Osteoblast (primary cell): Measurements from ENCODE around the gene BAIAP2. TPM values are rescaled to one million over a fixed set of nuclear protein-coding genes. Genes with fewer than 3 reads are reported as not detected.
A peak's percentile ranks its signal among the peaks of the same experiment; 100 is the strongest.
"Not testable (repeated sequence)": the region's sequence is repeated elsewhere in the genome, so short reads cannot be mapped to it uniquely, and the experiment has no call there.

ENCODE experiments used
- DNase-seq: peaks from one replicate; pipeline ENCODE4 v3.0.0; 2011; ENCODE audit warnings: low spot score, mixed read lengths; ENCODE audit not compliant: insufficient read length; ENCODE audit errors: missing footprints
- H2AFZ ChIP-seq: 2 replicates; pipeline ENCODE4 v1.6.0; 2011; ENCODE audit warnings: mild to moderate bottlenecking, low read length
- H3K27ac ChIP-seq: 2 replicates; pipeline ENCODE4 v1.5.1; 2011; ENCODE audit warnings: mild to moderate bottlenecking, low read depth, low read length, moderate library complexity
- H3K27me3 ChIP-seq: 2 replicates; pipeline ENCODE4 v1.6.0; 2012; ENCODE audit warnings: mild to moderate bottlenecking, control low read depth, inconsistent platforms, low read length, moderate library complexity; ENCODE audit not compliant: insufficient read depth
- H3K36me3 ChIP-seq: 2 replicates; pipeline ENCODE4 v1.5.1; 2011; ENCODE audit warnings: mild to moderate bottlenecking, low read length, control low read depth, moderate library complexity; ENCODE audit not compliant: insufficient read depth
- H3K4me1 ChIP-seq: 2 replicates; pipeline ENCODE4 v1.5.1; 2011; ENCODE audit warnings: mild to moderate bottlenecking, low read length, control low read depth, moderate library complexity; ENCODE audit not compliant: insufficient read depth
- H3K4me2 ChIP-seq: 2 replicates; pipeline ENCODE4 v1.6.0; 2011; ENCODE audit warnings: mild to moderate bottlenecking, low read length; ENCODE audit not compliant: insufficient read depth
- H3K4me3 ChIP-seq: fragments of 200-600 bp; sonication (generic); 3 replicates; pipeline ENCODE4 v1.5.1; 2012; ENCODE audit warnings: mild to moderate bottlenecking, low read length, inconsistent platforms; ENCODE audit not compliant: insufficient read depth
- H3K79me2 ChIP-seq: 2 replicates; pipeline ENCODE4 v1.6.0; 2012; ENCODE audit warnings: mild to moderate bottlenecking, low read length, control low read depth, inconsistent platforms; ENCODE audit not compliant: insufficient read depth
- H3K9me3 ChIP-seq: 2 replicates; pipeline ENCODE4 v1.5.1; 2011; ENCODE audit warnings: low read depth, low read length, control low read depth
- H4K20me1 ChIP-seq: 2 replicates; pipeline ENCODE4 v1.6.0; 2012; ENCODE audit warnings: mild to moderate bottlenecking, low read length, control low read depth; ENCODE audit not compliant: insufficient read depth
- CTCF ChIP-seq: IDR thresholded peaks from 2 replicates; pipeline ENCODE4 v1.5.1; 2011; ENCODE audit warnings: mild to moderate bottlenecking, low read depth, low read length, moderate library complexity; ENCODE audit errors: extremely low read depth
- total RNA-seq: library from RNA; depleted of rRNA; stranded (reverse); fragments of >200 nt; gene quantifications from 2 replicates; pipeline ENCODE4 v1.2.3, GENCODE V29; 2012

BAIAP2 gene
- total RNA-seq, 1 donor: 15.6 TPM

GRCh38 chr17:81151278-81151677 is 116.3 kb downstream of the BAIAP2 start:
- H3K79me2 ChIP-seq: no peaks in the 10 kb centered on the region
- no peaks in the 10 kb centered on the region for H3K9me3 ChIP-seq
- no peak overlapping the region for H2AFZ ChIP-seq
- H3K27me3 ChIP-seq: no peaks in the 10 kb centered on the region
- H3K4me3 ChIP-seq: no peak overlapping the region
- H3K36me3 ChIP-seq: no peaks in the 10 kb centered on the region
- no peaks in the 10 kb centered on the region for H3K4me1 ChIP-seq
- TF ChIP-seq CTCF: no peak
- no peak overlapping the region for H3K27ac ChIP-seq
- no peak for DNase-seq
- H3K4me2 ChIP-seq: no peak overlapping the region
- H4K20me1 ChIP-seq: no peaks in the 10 kb centered on the region

GRCh38 chr17:81152288-81152828 is 117.4 kb downstream of the BAIAP2 start:
- Histone ChIP-seq H3K4me2 (no peak overlapping the region), H3K79me2 (no peaks in the 10 kb centered on the region), H3K27me3 (no peaks in the 10 kb centered on the region), H3K27ac (no peak overlapping the region), H2AFZ (no peak overlapping the region), H3K4me1 (no peaks in the 10 kb centered on the region), H3K36me3 (no peaks in the 10 kb centered on the region), H4K20me1 (no peaks in the 10 kb centered on the region), H3K9me3 (no peaks in the 10 kb centered on the region), H3K4me3 (no peak overlapping the region)
- DNase-seq: no peak
- TF ChIP-seq CTCF: no peak

GRCh38 chr17:81153340-81153803 is 118.4 kb downstream of the BAIAP2 start:
- no peaks in the 10 kb centered on the region for H3K9me3 ChIP-seq
- DNase-seq: no peak
- no peaks in the 10 kb centered on the region for H4K20me1 ChIP-seq
- no peak overlapping the region for H3K4me3 ChIP-seq
- H3K27me3 ChIP-seq: no peaks in the 10 kb centered on the region
- no peak overlapping the region for H3K27ac ChIP-seq
- no peak for TF ChIP-seq CTCF
- no peaks in the 10 kb centered on the region for H3K79me2 ChIP-seq
- H3K4me1 ChIP-seq: no peaks in the 10 kb centered on the region
- peak overlapping the region; percentile 1 for H3K4me2 ChIP-seq
- no peak overlapping the region for H2AFZ ChIP-seq
- H3K36me3 ChIP-seq: no peaks in the 10 kb centered on the region

GRCh38 chr17:81154016-81154415 is 119.1 kb downstream of the BAIAP2 start:
- H3K4me2 ChIP-seq, DNase-seq, H3K27me3 ChIP-seq, H2AFZ ChIP-seq, H3K4me1 ChIP-seq, H3K79me2 ChIP-seq, H3K4me3 ChIP-seq, H3K36me3 ChIP-seq, H4K20me1 ChIP-seq, H3K9me3 ChIP-seq, H3K27ac ChIP-seq: not testable (repeated sequence)
